T-helper 17 cell (primary cell): ENCODE results near the gene ANO8. TPM values are rescaled to one million over a fixed set of nuclear protein-coding genes. Genes with fewer than 3 reads are reported as not detected.
"Not testable (repeated sequence)": the region's sequence is repeated elsewhere in the genome, so short reads cannot be mapped to it uniquely, and the experiment has no call there.

ENCODE experiments used
- ATAC-seq: fragments of 150-1000 bp; cut with Tn5 transposase; 2 replicates; pipeline ENCODE4 v1.10.0; 2021; ENCODE audit warnings: mild to moderate bottlenecking, moderate library complexity
- DNase-seq, 3 donors: peaks; one replicate each; pipeline versions ENCODE4 v3.0.0 to v3.0.0-alpha.2; 2020 to 2021
- H3K9me3 ChIP-seq: one replicate; pipeline ENCODE4 v1.7.0; 2013; ENCODE audit warnings: low read length, mild to moderate bottlenecking; ENCODE audit not compliant: control insufficient read depth, poor library complexity, severe bottlenecking
- H3K27ac Mint-ChIP-seq: one replicate; pipeline ENCODE4 v1.8.0; 2022; ENCODE audit warnings: mild to moderate bottlenecking, moderate library complexity, mixed read lengths
- H3K27me3 Mint-ChIP-seq: one replicate; pipeline ENCODE4 v1.8.0; 2022; ENCODE audit warnings: mixed read lengths
- H3K36me3 Mint-ChIP-seq: one replicate; pipeline ENCODE4 v1.8.0; 2022; ENCODE audit warnings: low read depth, mixed read lengths
- H3K4me1 Mint-ChIP-seq: one replicate; pipeline ENCODE4 v1.8.0; 2022; ENCODE audit warnings: mild to moderate bottlenecking, mixed read lengths
- H3K4me3 Mint-ChIP-seq: one replicate; pipeline ENCODE4 v1.8.0; 2022; ENCODE audit warnings: mild to moderate bottlenecking, moderate library complexity, mixed read lengths
- total RNA-seq, 4 donors: library from RNA in 2 of 4; stranded (reverse) in 2 of 4; gene quantifications; one replicate each; pipeline ENCODE4 v1.2.3 and lab custom pipeline; 2022 to 2026

Gene ANO8, protein sequence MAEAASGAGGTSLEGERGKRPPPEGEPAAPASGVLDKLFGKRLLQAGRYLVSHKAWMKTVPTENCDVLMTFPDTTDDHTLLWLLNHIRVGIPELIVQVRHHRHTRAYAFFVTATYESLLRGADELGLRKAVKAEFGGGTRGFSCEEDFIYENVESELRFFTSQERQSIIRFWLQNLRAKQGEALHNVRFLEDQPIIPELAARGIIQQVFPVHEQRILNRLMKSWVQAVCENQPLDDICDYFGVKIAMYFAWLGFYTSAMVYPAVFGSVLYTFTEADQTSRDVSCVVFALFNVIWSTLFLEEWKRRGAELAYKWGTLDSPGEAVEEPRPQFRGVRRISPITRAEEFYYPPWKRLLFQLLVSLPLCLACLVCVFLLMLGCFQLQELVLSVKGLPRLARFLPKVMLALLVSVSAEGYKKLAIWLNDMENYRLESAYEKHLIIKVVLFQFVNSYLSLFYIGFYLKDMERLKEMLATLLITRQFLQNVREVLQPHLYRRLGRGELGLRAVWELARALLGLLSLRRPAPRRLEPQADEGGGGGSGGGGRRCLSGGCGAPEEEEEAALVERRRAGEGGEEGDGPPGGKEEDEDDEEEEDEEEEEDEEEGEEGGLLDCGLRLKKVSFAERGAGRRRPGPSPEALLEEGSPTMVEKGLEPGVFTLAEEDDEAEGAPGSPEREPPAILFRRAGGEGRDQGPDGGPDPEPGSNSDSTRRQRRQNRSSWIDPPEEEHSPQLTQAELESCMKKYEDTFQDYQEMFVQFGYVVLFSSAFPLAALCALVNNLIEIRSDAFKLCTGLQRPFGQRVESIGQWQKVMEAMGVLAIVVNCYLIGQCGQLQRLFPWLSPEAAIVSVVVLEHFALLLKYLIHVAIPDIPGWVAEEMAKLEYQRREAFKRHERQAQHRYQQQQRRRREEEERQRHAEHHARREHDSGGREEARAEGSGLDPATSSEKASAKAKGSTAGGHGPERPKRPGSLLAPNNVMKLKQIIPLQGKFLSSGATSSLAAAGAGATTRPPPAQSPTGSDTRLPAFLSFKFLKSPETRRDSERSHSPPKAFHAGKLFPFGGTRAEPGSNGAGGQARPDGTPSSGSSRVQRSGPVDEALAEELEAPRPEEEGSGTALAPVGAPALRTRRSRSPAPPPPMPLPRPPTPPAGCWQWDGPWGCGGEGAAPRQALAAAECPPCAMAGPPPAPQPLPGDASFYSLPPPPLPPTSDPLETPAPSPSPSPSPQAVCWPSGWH
- 10 to 100 TPM; 15.9 to 17.7 TPM for total RNA-seq
- total RNA-seq (lab: John Stamatoyannopoulos, UW), result 30.7 to 31.7 reads per million in 2 donors

DNA sequence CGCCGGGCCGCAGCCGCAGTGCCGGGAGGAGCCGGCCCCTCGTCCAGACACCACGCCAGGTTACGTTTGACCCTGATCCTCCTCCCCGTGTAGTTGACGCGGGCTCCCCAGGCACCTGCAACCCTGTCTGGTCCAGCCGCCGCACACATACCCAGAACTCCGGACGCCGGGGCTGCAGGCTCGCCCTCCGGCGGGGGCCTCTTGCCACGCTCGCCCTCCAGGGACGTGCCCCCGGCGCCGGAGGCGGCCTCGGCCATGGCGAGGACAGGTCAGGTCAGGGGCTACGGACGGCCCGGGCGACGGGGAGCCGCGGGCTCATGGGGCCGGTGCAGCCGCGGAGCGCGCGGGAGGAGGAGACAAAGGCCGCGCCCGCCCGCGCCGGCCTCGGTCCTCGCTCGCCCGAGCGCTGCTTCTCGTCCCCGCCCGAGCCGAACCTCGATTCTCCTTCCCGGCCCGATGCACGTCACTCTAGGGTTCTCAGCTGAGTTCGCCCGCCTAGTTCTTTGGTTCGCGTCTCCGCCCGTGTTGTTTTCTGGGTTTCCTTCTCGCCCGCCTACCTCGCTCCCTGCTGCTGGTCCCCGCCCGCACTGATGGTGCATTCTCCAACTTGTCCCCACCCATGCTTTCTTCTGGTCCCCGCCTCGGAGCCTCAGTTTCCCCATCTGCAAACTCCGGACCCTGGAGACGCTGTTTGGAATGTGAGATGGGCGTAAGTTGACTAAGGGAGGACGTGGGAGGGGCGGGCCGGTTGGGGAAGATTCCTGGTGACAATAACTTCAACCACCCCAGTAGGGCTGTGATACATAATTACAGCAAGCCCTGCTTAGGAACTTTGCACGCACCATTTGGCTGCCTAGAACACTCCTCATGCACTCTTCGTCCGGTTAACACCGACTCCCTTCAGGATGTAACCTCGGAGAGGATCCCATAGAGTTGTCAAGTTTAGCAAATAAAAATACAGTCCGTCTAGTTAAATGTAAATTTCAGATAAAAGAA lies at the start of gene ANO8:
Gene ANO8 (minus strand): TSS at position 442 of the 996 bp plus-strand sequence. CDS start 185 bp downstream, at position 257.
- Mint-ChIP-seq H3K27me3 (no peaks in the 10 kb centered on the region), H3K27ac (no peak within 1 kb of the TSS), H3K4me3 (peak within 1 kb of the TSS; percentile 92), H3K36me3 (peaks cover 2% of the 10 kb centered on the region), H3K4me1 (peaks cover 22% of the 10 kb centered on the region)
- H3K9me3 ChIP-seq, result no peaks in the 10 kb centered on the region
- ATAC-seq (peak; percentile 68), DNase-seq (peak; percentile 85 to 96 (median 88))

DNA sequence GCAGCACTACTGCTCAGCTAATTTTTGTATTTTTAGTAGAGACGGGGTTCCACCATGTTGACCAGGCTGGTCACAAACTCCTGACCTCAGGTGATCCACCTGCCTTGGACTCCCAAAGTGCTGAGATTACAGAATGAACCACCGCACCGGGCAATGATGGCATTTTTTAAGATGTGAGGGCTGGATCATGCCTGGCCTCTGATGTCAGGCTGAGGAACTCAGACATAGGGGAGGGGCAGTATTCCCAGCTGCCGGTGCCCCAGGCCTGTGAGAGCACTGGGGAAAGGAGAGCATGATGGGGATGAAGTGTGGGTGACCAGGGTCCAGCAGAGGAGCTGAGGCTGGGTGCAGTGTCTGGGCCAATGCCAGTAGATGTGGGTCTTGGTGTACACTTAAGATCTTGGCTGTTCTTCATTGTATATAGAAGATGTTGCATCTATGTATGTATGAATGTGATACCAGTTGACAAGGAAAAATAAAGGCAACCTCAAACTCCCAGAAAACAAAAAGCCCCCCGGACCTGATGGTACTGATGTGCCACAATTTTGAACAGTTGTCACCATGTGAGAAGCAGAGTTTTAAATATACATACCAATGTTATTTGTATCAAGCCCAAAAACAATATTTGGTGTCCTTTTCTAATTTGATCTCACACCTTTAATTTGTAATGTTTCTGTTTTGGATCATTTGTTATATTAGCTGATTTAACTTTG lies 45.9 kb upstream of the ANO8 start:
- Mint-ChIP-seq H3K27ac (no peak overlapping the region), H3K4me1 (peaks cover 3% of the 10 kb centered on the region), H3K36me3 (peaks cover 3% of the 10 kb centered on the region), H3K27me3 (peaks cover 12% of the 10 kb centered on the region), H3K4me3 (peak overlapping the region; percentile 0)
- H3K9me3 ChIP-seq, result no peaks in the 10 kb centered on the region
- ATAC-seq, result no peak
- no peak for DNase-seq

DNA sequence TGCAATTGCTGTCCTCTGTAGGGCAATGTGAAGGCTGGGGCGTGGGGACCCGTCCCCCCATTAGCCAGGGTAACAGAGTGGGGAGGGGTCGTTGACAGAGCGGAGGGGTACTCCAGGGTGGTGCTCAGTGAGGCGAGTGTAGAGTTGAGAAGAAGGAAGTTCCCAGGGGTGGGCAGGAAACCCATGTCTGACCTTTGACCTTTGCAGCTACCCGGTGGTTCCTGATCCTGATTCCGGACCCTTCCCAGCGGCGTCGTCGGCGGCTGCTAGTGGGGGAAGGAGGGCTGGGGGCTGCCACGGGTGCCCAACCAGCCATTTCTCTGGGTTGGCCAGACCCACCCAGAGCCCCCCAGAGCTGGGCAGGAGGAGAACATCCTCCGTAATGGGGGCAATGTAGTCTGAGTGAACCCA lies 44.6 kb upstream of the ANO8 start:
- Mint-ChIP-seq H3K36me3 (peaks cover 3% of the 10 kb centered on the region), H3K27ac (no peak overlapping the region), H3K27me3 (peaks cover 12% of the 10 kb centered on the region), H3K4me1 (peaks cover 3% of the 10 kb centered on the region), H3K4me3 (no peak overlapping the region)
- DNase-seq (no peak), ATAC-seq (no peak)
- no peaks in the 10 kb centered on the region for H3K9me3 ChIP-seq

DNA sequence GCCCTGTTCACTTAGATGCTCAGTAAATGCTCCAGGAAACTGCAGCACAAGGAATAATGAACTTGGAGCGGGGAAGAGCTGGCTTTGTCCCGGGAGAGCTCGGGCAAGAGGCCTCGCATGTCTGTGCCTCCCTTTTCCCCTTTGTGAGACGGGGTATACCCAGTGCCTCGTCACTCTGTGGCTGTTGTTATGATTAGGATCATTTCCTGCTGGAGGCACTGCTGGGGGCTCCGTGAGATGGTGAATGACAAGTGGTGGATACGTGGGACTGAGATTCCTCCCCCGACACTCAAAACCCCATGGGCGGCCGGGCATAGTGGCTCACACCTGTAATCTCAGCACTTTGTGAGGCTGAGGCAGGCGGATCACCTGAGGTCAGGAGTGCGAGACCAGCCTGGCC lies 43.6 kb upstream of the ANO8 start:
- Mint-ChIP-seq H3K4me1 (peaks cover 3% of the 10 kb centered on the region), H3K4me3 (no peak overlapping the region), H3K36me3 (peaks cover 3% of the 10 kb centered on the region), H3K27ac (no peak overlapping the region), H3K27me3 (peaks cover 12% of the 10 kb centered on the region)
- H3K9me3 ChIP-seq, result no peaks in the 10 kb centered on the region
- ATAC-seq (no peak), DNase-seq (no peak)

DNA sequence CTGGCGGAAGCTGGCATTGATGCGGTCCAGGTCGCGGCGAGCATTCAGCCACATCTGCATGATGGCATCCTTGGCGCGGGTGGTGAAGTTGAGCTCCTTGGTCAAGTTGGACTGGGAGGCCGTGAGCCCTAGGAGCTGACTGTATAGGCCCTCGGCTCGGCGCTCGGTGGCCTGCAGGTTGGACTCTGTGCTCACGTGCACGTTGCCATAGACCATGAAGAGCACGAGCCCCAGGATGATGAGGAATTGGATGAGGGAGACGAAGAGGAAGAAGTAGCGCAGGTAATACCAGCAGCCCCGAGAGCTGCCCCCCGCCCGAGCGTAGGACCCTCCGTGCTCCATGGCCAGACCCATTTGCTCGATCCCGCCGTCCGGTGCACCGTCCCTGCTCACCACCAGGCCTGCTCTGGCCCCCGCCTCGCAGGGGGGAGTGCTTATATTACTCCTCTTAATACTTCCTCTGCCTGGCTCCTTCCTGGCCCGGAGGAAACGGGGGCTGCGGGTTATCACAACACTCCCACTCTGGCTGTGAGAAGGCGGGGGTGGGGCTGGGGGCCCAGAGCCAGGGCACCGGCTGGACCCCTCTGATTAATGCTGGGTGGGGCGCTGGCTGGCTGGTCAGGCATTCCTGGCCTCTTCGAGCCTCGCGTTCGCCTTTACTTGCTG lies 42.4 kb upstream of the ANO8 start, which contains the start of gene PLVAP:
Gene PLVAP (minus strand): TSS at position 408 of the 666 bp plus-strand sequence. CDS start 54 bp downstream, at position 354.
- Mint-ChIP-seq H3K36me3 (peaks cover 3% of the 10 kb centered on the region), H3K4me3 (no peak within 1 kb of the TSS), H3K4me1 (peaks cover 3% of the 10 kb centered on the region), H3K27ac (no peak within 1 kb of the TSS), H3K27me3 (peaks cover 12% of the 10 kb centered on the region)
- no peak for ATAC-seq
- H3K9me3 ChIP-seq, result no peaks in the 10 kb centered on the region
- DNase-seq, result no peak

DNA sequence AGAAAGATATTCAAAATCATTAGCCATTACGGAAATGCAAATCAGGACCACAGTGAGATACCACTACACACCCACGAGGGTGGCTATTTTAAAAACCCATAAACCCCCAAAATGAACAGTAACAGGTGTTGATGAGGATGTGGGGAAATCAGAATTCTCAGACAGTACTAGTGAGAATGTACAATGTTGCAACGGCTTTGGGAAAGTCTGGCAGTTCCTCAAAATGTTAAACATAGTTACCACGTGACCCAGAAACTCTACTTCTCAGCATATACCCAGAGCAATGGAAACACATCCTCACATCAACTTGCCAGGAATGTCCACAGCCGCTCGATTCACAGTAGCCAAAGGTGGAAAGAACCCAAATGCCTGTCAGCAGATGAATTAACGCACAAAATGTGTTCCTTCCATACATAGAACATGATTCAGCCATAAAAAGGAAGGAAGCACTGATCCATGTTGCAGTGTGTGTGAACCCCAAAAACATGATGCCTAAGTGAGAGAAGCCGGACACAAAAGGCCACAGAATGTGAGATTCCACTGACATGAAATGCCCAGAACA lies 35.5 kb upstream of the ANO8 start:
- Mint-ChIP-seq H3K36me3 (no peaks in the 10 kb centered on the region), H3K27ac (no peak overlapping the region), H3K4me3 (peak overlapping the region; percentile 19), H3K4me1 (peaks cover 6% of the 10 kb centered on the region), H3K27me3 (peaks cover 18% of the 10 kb centered on the region)
- peak; percentile 39 for ATAC-seq
- H3K9me3 ChIP-seq, result no peaks in the 10 kb centered on the region
- no peak for DNase-seq

DNA sequence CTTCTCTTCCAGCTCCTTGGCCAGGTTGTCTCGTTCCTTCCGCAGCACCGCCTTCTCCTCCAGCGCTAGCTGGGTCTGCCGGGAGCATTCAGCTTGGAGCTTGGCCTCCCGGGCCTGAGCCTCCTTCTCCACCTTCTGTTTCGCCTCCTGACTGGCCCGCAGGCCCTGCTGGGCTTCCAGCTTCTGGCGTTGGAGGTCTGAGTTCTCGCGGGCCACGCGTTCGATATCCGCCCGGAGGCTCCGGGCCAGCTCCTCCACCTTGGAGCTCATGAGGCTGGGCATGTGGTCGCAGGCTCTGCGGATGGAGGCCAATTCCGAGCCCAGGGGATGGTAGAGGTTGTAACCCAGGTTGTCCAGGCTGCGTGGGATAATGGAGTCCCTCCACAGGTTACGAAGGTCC lies 30.7 kb upstream of the ANO8 start:
- ATAC-seq, result no peak
- no peak overlapping the region for H3K27ac Mint-ChIP-seq

DNA sequence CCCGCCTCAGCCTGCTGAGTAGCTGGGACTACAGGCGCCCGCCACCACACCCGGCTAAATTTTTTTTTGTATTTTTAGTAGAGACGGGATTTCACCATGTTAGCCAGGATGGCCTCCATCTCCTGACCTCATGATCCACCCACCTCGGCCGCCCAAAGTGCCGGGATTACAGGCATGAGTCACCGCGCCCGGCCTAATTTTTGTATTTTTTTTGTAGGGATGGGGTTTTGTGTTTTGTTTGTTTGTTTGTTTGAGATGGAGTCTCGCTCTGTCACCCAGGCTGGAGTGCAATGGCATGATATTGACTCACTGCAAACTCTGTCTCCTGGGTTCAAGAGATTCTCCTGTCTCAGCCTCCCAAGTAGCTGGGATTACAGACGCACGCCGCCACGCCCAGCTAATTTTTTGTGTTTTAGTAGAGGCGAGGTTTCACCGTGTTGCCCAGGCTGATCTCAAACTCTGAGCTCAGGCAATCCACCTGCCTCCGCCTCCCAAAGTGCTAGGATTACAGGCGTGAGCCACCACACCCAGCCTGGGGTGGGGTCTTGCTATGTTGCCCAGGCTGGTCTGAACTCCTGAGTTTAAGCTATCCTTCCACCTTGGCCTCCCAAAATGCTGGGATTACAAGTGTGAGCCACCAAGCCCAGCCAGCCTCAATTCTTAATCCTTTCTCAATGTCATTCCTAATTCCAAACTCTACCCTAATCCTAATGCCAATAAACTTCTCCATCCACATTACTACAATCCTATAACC lies 29.4 kb upstream of the ANO8 start:
- H3K4me1 Mint-ChIP-seq, ATAC-seq, DNase-seq, H3K36me3 Mint-ChIP-seq, H3K27ac Mint-ChIP-seq, H3K4me3 Mint-ChIP-seq, H3K9me3 ChIP-seq: not testable (repeated sequence)
- peaks cover 12% of the 10 kb centered on the region for H3K27me3 Mint-ChIP-seq

More for the DNA sequence above, 30.7 kb upstream of the ANO8 start:
- Mint-ChIP-seq H3K36me3 (peaks cover 7% of the 10 kb centered on the region), H3K4me3 (no peak overlapping the region), H3K4me1 (peaks cover 6% of the 10 kb centered on the region), H3K27me3 (peaks cover 16% of the 10 kb centered on the region)
- DNase-seq, result no peak
- H3K9me3 ChIP-seq, result no peaks in the 10 kb centered on the region

DNA sequence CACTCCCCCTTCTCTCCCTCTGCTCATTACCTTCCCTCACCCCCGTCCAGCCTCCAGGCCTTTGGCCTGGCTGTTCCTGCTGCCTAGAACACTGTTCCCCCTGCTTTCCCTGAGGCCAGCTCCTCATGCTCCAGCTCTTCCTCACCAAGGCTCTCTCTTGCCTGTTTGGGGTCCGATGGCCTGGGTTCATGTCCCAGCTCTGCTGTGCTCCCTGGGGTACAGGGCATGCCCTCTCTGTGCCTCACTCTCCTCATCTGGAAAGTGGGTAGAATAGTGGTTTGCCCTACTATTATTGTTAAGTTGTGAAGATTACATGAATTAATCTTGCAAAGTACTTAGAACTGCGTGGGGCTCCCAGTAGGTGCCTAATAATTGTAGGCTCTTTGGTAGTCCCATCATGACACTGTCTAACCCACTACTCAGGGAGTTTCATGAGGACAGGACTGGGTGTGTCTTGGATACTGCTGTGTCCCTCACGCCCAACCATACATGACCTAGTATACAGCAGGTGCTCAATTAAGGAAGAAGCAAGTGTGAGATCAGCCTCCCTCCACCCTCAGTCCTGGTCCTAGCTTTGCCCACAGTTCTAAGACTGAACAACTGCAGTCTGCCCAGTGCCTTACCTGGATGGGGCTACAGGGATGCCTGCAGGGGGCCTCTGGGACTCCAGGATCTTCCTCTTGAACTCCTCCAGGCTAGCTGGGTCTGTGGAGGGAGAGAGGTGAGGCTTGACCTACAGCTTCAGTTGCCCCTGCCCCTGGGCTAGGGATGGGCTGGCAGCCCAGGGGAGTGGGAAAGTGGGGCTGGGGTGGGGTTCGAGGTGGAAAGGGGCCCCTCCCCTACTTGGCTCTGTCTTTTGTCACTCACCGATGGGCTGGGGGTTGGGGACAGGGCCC lies 25.5 kb upstream of the ANO8 start:
- Mint-ChIP-seq H3K27ac (peak overlapping the region; percentile 51), H3K4me1 (peaks cover 5% of the 10 kb centered on the region), H3K4me3 (no peak overlapping the region), H3K36me3 (peaks cover 7% of the 10 kb centered on the region), H3K27me3 (peaks cover under 1% of the 10 kb centered on the region)
- no peaks in the 10 kb centered on the region for H3K9me3 ChIP-seq
- no peak for ATAC-seq
- no peak for DNase-seq

DNA sequence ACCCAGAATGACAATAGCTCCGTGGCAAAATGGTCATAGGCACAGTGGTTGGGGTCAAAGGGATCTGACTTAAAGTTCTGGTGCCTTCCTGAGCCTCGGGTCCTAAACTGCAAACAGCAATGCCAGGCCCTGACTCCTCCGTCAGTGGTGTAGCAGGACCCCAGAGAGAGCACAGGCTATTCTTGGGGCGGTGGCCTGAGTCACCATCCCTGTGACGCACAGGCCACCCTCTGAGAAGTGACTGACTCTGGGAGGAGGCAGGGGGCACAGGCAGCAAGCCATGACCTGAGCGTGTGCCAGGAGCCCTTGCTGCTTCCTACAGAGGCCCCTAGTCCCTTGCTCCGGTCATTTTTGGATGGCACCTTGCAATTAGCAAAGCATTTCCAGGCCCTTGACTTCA lies 23.7 kb upstream of the ANO8 start:
- H3K4me1 Mint-ChIP-seq, result peaks cover 6% of the 10 kb centered on the region
- peaks cover 6% of the 10 kb centered on the region for H3K27me3 Mint-ChIP-seq

More for the DNA sequence above, 23.7 kb upstream of the ANO8 start:
- DNase-seq (no peak), ATAC-seq (no peak)
- no peaks in the 10 kb centered on the region for H3K9me3 ChIP-seq
- H3K27ac Mint-ChIP-seq, result no peak overlapping the region
- H3K36me3 Mint-ChIP-seq, result peaks cover 4% of the 10 kb centered on the region
- no peak overlapping the region for H3K4me3 Mint-ChIP-seq
